ENCODE results near the gene HBEGF.

Gene HBEGF

DNA sequence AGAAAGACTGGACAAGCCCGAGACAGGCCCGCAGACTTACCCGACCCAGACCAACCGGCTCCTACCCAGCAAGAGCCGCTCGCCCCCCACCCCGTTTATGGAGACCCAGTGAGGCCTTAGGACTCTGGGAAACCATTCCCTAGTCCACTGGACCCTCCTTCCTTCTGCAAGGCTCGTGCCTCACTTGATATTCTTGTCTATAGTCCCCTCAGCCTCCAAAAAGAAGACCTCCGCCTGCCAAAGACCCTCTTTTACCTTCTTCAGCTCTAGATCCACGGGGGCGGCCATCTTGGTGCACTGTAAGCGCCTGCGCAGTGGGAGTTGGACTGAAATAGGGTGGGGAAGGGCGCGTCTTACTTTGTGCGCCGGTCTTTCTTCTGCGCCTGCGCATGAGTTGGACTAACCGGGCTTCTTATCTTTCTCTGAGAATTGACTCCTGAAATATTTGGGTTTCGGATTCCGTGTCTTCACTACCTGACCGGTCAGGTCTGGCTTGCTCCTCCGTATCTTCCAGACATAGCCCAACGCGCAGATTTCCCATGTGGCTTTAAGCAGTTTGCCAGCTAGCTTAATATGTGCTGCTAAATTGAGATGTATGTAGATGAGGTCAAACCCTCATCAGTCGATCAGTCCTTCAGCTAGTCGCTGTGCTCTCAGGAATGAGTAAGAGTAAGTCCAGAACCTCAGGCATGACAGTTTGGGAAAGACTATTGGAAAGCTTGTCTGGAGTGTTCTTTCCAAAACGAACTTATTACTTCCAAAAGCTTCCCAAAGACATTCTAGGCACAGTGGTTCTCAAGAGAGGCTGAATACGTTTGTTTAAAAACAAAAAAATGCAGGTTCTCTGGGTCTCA, 43.4 kb downstream of the HBEGF start, which contains the start of gene PFDN1:
TSS of gene PFDN1 (minus strand) at position 316 of the 854 bp plus-strand sequence. CDS start at position 288, 28 bp downstream.
- peak within 1 kb of the TSS; percentile 99 for H3K4me3 ChIP-seq (ENCODE audit: low read depth, low read length)
- TF ChIP-seq MYC (IDR thresholded peaks at IDR 0.05; ENCODE audit: low read depth, low read length) (no peak; the same call in none of the 2 replicates), POLR2A (IDR thresholded peaks at IDR 0.05; ENCODE audit: extremely low read depth, insufficient read length) (peak; percentile 68)
- TF ChIP-seq, protein P1, sequence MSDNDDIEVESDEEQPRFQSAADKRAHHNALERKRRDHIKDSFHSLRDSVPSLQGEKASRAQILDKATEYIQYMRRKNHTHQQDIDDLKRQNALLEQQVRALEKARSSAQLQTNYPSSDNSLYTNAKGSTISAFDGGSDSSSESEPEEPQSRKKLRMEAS (IDR thresholded peaks at IDR 0.05; ENCODE audit: low read depth, low read length): no peak

GRCh38 chr5:140301136-140301535, 45.3 kb downstream of the HBEGF start:
- DNase-seq (ENCODE audit: low read depth): no peak
- H3K4me3 ChIP-seq (ENCODE audit: low read depth, low read length): peak overlapping the region; percentile 99
- TF ChIP-seq, protein P2, sequence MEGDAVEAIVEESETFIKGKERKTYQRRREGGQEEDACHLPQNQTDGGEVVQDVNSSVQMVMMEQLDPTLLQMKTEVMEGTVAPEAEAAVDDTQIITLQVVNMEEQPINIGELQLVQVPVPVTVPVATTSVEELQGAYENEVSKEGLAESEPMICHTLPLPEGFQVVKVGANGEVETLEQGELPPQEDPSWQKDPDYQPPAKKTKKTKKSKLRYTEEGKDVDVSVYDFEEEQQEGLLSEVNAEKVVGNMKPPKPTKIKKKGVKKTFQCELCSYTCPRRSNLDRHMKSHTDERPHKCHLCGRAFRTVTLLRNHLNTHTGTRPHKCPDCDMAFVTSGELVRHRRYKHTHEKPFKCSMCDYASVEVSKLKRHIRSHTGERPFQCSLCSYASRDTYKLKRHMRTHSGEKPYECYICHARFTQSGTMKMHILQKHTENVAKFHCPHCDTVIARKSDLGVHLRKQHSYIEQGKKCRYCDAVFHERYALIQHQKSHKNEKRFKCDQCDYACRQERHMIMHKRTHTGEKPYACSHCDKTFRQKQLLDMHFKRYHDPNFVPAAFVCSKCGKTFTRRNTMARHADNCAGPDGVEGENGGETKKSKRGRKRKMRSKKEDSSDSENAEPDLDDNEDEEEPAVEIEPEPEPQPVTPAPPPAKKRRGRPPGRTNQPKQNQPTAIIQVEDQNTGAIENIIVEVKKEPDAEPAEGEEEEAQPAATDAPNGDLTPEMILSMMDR (IDR thresholded peaks at IDR 0.05; ENCODE audit: low read depth, low read length): no peak
- TF ChIP-seq MYC (IDR thresholded peaks at IDR 0.05; ENCODE audit: low read depth, low read length) (no peak), POLR2A (IDR thresholded peaks at IDR 0.05; ENCODE audit: extremely low read depth, insufficient read length) (no peak)
- TF ChIP-seq, protein P1 (IDR thresholded peaks at IDR 0.05; ENCODE audit: low read depth, low read length): no peak

More for the DNA sequence above, 43.4 kb downstream of the HBEGF start, which contains the start of gene PFDN1:
- DNase-seq (ENCODE audit: low read depth): peak; percentile 93

GRCh38 chr5:140299056-140299455, 47.3 kb downstream of the HBEGF start:
- no peak for DNase-seq (ENCODE audit: low read depth)
- TF ChIP-seq, protein P2 (IDR thresholded peaks at IDR 0.05; ENCODE audit: low read depth, low read length): no peak
- TF ChIP-seq MYC (IDR thresholded peaks at IDR 0.05; ENCODE audit: low read depth, low read length): no peak
- TF ChIP-seq POLR2A (IDR thresholded peaks at IDR 0.05; ENCODE audit: extremely low read depth, insufficient read length): no peak
- TF ChIP-seq, protein P1 (IDR thresholded peaks at IDR 0.05; ENCODE audit: low read depth, low read length): no peak

GRCh38 chr5:140298183-140298601, 48.2 kb downstream of the HBEGF start:
- no peak overlapping the region for H3K4me3 ChIP-seq (ENCODE audit: low read depth, low read length)
- no peak for DNase-seq (ENCODE audit: low read depth)
- TF ChIP-seq, protein P1 (IDR thresholded peaks at IDR 0.05; ENCODE audit: low read depth, low read length): no peak
- TF ChIP-seq MYC (IDR thresholded peaks at IDR 0.05; ENCODE audit: low read depth, low read length) (no peak), POLR2A (IDR thresholded peaks at IDR 0.05; ENCODE audit: extremely low read depth, insufficient read length) (no peak)
- TF ChIP-seq, protein P2 (IDR thresholded peaks at IDR 0.05; ENCODE audit: low read depth, low read length): no peak

More at GRCh38 chr5:140299056-140299455, 47.3 kb downstream of the HBEGF start:
- no peak overlapping the region for H3K4me3 ChIP-seq (ENCODE audit: low read depth, low read length)

DNA sequence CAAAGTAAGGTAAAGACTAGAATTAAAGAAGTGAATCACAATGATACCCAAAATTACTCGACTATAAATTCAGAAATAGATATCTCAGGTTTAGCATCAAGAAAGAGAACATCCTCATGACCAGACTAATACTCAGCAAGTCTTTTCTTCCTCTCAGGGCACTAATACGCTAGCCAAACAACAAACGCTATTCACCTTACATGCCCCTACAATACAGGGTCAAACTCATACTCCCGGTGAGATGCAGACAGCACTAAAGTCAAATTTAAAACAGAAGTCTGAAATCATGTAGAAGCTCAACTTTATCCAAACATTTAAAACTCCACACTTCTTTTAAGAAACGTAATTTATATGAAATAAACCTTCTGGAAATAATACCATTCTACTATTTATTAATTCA, 49.1 kb downstream of the HBEGF start:
- DNase-seq (ENCODE audit: low read depth): no peak
- no peak overlapping the region for H3K4me3 ChIP-seq (ENCODE audit: low read depth, low read length)
- TF ChIP-seq, protein P2 (IDR thresholded peaks at IDR 0.05; ENCODE audit: low read depth, low read length): no peak
- TF ChIP-seq POLR2A (IDR thresholded peaks at IDR 0.05; ENCODE audit: extremely low read depth, insufficient read length) (no peak), MYC (IDR thresholded peaks at IDR 0.05; ENCODE audit: low read depth, low read length) (no peak)

DNA sequence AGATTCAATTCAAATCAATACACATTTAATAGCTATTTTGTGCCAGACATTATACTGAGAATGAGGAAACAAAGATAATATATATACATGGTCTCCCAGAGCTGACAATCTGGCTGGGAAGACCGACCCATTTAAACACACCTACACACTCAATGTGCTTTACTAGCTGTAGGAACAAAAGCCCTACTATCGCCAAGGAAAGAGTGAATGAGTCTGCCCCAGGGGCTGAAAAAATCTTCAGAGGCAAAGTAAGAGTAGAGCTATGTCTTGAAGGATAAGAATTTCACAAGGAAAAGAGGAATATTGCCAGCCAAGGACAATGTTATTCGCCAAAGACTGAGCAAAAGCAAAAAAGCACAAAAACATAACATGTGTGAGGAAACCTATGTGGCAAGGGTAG, 50.1 kb downstream of the HBEGF start:
- no peak for DNase-seq (ENCODE audit: low read depth)
- no peak overlapping the region for H3K4me3 ChIP-seq (ENCODE audit: low read depth, low read length)
- TF ChIP-seq, protein P1 (IDR thresholded peaks at IDR 0.05; ENCODE audit: low read depth, low read length): no peak
- TF ChIP-seq MYC (IDR thresholded peaks at IDR 0.05; ENCODE audit: low read depth, low read length) (no peak), POLR2A (IDR thresholded peaks at IDR 0.05; ENCODE audit: extremely low read depth, insufficient read length) (no peak)
- TF ChIP-seq, protein P2 (IDR thresholded peaks at IDR 0.05; ENCODE audit: low read depth, low read length): no peak
